ENCODE measurements around the gene TRAPPC2B.

- no peak for TF ChIP-seq CTCF (IDR thresholded peaks at IDR 0.05)
- no peak for TF ChIP-seq POLR2A (IDR thresholded peaks at IDR 0.05)
Measured at GRCh38 chr19:57321751-57322150, 41.6 kb upstream of the TRAPPC2B start.

All from testis (tissue), 2 donors.